ENCODE results near the gene NLRC3.
"Not testable (repeated sequence)": the region's sequence is repeated elsewhere in the genome, so short reads cannot be mapped to it uniquely, and the experiment has no call there.

NLRC3 gene

GRCh38 chr16:3532741-3533140 lies 44.5 kb downstream of the NLRC3 start:
- 94 to 96% methylated on average over 12 of the region's 12 CpGs for WGBS, 2 experiments
- H3K36me3 ChIP-seq (ENCODE audit: control insufficient read depth, insufficient read depth, low read length) = peaks cover 36% of the 10 kb centered on the region
- no peak overlapping the region for H3K27ac ChIP-seq (ENCODE audit: insufficient read depth, low read depth, low read length, poor library complexity, severe bottlenecking)
- H3K4me1 ChIP-seq (ENCODE audit: control insufficient read depth, insufficient read depth, low read length) = no peaks in the 10 kb centered on the region
- no peak overlapping the region for H3K4me3 ChIP-seq (ENCODE audit: insufficient read depth, low read depth, low read length)
- no peaks in the 10 kb centered on the region for H3K9me3 ChIP-seq (ENCODE audit: control insufficient read depth, low read length)
- H3K27me3 ChIP-seq (ENCODE audit: control insufficient read depth, insufficient read depth, low read length, poor library complexity, severe bottlenecking) = no peaks in the 10 kb centered on the region

- H3K9me3 ChIP-seq (ENCODE audit: control insufficient read depth, low read length) = no peaks in the 10 kb centered on the region
- no peaks in the 10 kb centered on the region for H3K4me1 ChIP-seq (ENCODE audit: control insufficient read depth, insufficient read depth, low read length)
- H3K4me3 ChIP-seq (ENCODE audit: insufficient read depth, low read depth, low read length) = no peak overlapping the region
- H3K27me3 ChIP-seq (ENCODE audit: control insufficient read depth, insufficient read depth, low read length, poor library complexity, severe bottlenecking) = no peaks in the 10 kb centered on the region
- H3K27ac ChIP-seq (ENCODE audit: insufficient read depth, low read depth, low read length, poor library complexity, severe bottlenecking) = no peak overlapping the region
- peaks cover 36% of the 10 kb centered on the region for H3K36me3 ChIP-seq (ENCODE audit: control insufficient read depth, insufficient read depth, low read length)
- 96% methylated on average over 12 of the region's 12 CpGs for WGBS, 2 experiments
These were observed 46.8 kb downstream of the NLRC3 start for GRCh38 chr16:3530371-3530914.

- H3K36me3 ChIP-seq (ENCODE audit: control insufficient read depth, insufficient read depth, low read length) = peaks cover 35% of the 10 kb centered on the region
- H3K27me3 ChIP-seq (ENCODE audit: control insufficient read depth, insufficient read depth, low read length, poor library complexity, severe bottlenecking) = no peaks in the 10 kb centered on the region
- H3K4me1 ChIP-seq (ENCODE audit: control insufficient read depth, insufficient read depth, low read length) = no peaks in the 10 kb centered on the region
- H3K4me3 ChIP-seq (ENCODE audit: insufficient read depth, low read depth, low read length) = no peak overlapping the region
- H3K27ac ChIP-seq (ENCODE audit: insufficient read depth, low read depth, low read length, poor library complexity, severe bottlenecking) = no peak overlapping the region
- H3K9me3 ChIP-seq (ENCODE audit: control insufficient read depth, low read length) = no peaks in the 10 kb centered on the region
These were observed 48.0 kb downstream of the NLRC3 start for GRCh38 chr16:3529175-3529574.

- Histone ChIP-seq H3K27ac (ENCODE audit: insufficient read depth, low read depth, low read length, poor library complexity, severe bottlenecking) (no peak overlapping the region), H3K4me3 (ENCODE audit: insufficient read depth, low read depth, low read length) (no peak overlapping the region), H3K27me3 (ENCODE audit: control insufficient read depth, insufficient read depth, low read length, poor library complexity, severe bottlenecking) (no peaks in the 10 kb centered on the region), H3K36me3 (ENCODE audit: control insufficient read depth, insufficient read depth, low read length) (peaks cover 42% of the 10 kb centered on the region), H3K4me1 (ENCODE audit: control insufficient read depth, insufficient read depth, low read length) (no peaks in the 10 kb centered on the region), H3K9me3 (ENCODE audit: control insufficient read depth, low read length) (no peaks in the 10 kb centered on the region)
- WGBS, 2 experiments = 94 to 100% methylated on average over 2 of the region's 2 CpGs
These were observed 48.8 kb downstream of the NLRC3 start for GRCh38 chr16:3528406-3528805.

- not testable (repeated sequence) for H3K27me3 ChIP-seq (ENCODE audit: control insufficient read depth, insufficient read depth, low read length, poor library complexity, severe bottlenecking); H3K9me3 ChIP-seq (ENCODE audit: control insufficient read depth, low read length); H3K27ac ChIP-seq (ENCODE audit: insufficient read depth, low read depth, low read length, poor library complexity, severe bottlenecking); H3K4me1 ChIP-seq (ENCODE audit: control insufficient read depth, insufficient read depth, low read length); H3K4me3 ChIP-seq (ENCODE audit: insufficient read depth, low read depth, low read length)
- H3K36me3 ChIP-seq (ENCODE audit: control insufficient read depth, insufficient read depth, low read length) = peaks cover 43% of the 10 kb centered on the region
- 81 to 87% methylated on average over 11 to 12 of the region's 12 CpGs for WGBS, 2 experiments
These were observed 49.9 kb downstream of the NLRC3 start for GRCh38 chr16:3527216-3527829.

GRCh38 chr16:3525951-3526350 lies 51.3 kb downstream of the NLRC3 start:
- WGBS, 2 experiments = 94 to 95% methylated on average over 5 of the region's 5 CpGs
- Histone ChIP-seq H3K27me3 (ENCODE audit: control insufficient read depth, insufficient read depth, low read length, poor library complexity, severe bottlenecking) (no peaks in the 10 kb centered on the region), H3K4me3 (ENCODE audit: insufficient read depth, low read depth, low read length) (no peak overlapping the region), H3K9me3 (ENCODE audit: control insufficient read depth, low read length) (no peaks in the 10 kb centered on the region), H3K27ac (ENCODE audit: insufficient read depth, low read depth, low read length, poor library complexity, severe bottlenecking) (no peak overlapping the region), H3K4me1 (ENCODE audit: control insufficient read depth, insufficient read depth, low read length) (no peaks in the 10 kb centered on the region), H3K36me3 (ENCODE audit: control insufficient read depth, insufficient read depth, low read length) (peaks cover 41% of the 10 kb centered on the region)

GRCh38 chr16:3523281-3523680 lies 53.9 kb downstream of the NLRC3 start:
- Histone ChIP-seq H3K27me3 (ENCODE audit: control insufficient read depth, insufficient read depth, low read length, poor library complexity, severe bottlenecking) (no peaks in the 10 kb centered on the region), H3K27ac (ENCODE audit: insufficient read depth, low read depth, low read length, poor library complexity, severe bottlenecking) (no peak overlapping the region), H3K4me3 (ENCODE audit: insufficient read depth, low read depth, low read length) (no peak overlapping the region), H3K9me3 (ENCODE audit: control insufficient read depth, low read length) (no peaks in the 10 kb centered on the region), H3K36me3 (ENCODE audit: control insufficient read depth, insufficient read depth, low read length) (peaks cover 33% of the 10 kb centered on the region), H3K4me1 (ENCODE audit: control insufficient read depth, insufficient read depth, low read length) (no peaks in the 10 kb centered on the region)
- WGBS, 2 experiments = 98 to 100% methylated on average over 3 of the region's 3 CpGs

- WGBS, 2 experiments = 71 to 73% methylated on average over 7 of the region's 8 CpGs
- Histone ChIP-seq H3K9me3 (ENCODE audit: control insufficient read depth, low read length) (no peaks in the 10 kb centered on the region), H3K27me3 (ENCODE audit: control insufficient read depth, insufficient read depth, low read length, poor library complexity, severe bottlenecking) (no peaks in the 10 kb centered on the region), H3K4me1 (ENCODE audit: control insufficient read depth, insufficient read depth, low read length) (no peaks in the 10 kb centered on the region), H3K4me3 (ENCODE audit: insufficient read depth, low read depth, low read length) (no peak overlapping the region), H3K27ac (ENCODE audit: insufficient read depth, low read depth, low read length, poor library complexity, severe bottlenecking) (no peak overlapping the region), H3K36me3 (ENCODE audit: control insufficient read depth, insufficient read depth, low read length) (peaks cover 25% of the 10 kb centered on the region)
These were observed 56.4 kb downstream of the NLRC3 start for GRCh38 chr16:3520841-3521240.

GRCh38 chr16:3520413-3520812 lies 56.8 kb downstream of the NLRC3 start:
- no peak overlapping the region for H3K27ac ChIP-seq (ENCODE audit: insufficient read depth, low read depth, low read length, poor library complexity, severe bottlenecking)
- no peaks in the 10 kb centered on the region for H3K27me3 ChIP-seq (ENCODE audit: control insufficient read depth, insufficient read depth, low read length, poor library complexity, severe bottlenecking)
- no peak overlapping the region for H3K4me3 ChIP-seq (ENCODE audit: insufficient read depth, low read depth, low read length)
- WGBS, 2 experiments = 92 to 97% methylated on average over 4 of the region's 4 CpGs
- no peaks in the 10 kb centered on the region for H3K4me1 ChIP-seq (ENCODE audit: control insufficient read depth, insufficient read depth, low read length)
- no peaks in the 10 kb centered on the region for H3K9me3 ChIP-seq (ENCODE audit: control insufficient read depth, low read length)
- peaks cover 26% of the 10 kb centered on the region for H3K36me3 ChIP-seq (ENCODE audit: control insufficient read depth, insufficient read depth, low read length)

- Histone ChIP-seq H3K4me1 (ENCODE audit: control insufficient read depth, insufficient read depth, low read length) (no peaks in the 10 kb centered on the region), H3K27ac (ENCODE audit: insufficient read depth, low read depth, low read length, poor library complexity, severe bottlenecking) (no peak overlapping the region), H3K9me3 (ENCODE audit: control insufficient read depth, low read length) (no peaks in the 10 kb centered on the region), H3K4me3 (ENCODE audit: insufficient read depth, low read depth, low read length) (no peak overlapping the region), H3K36me3 (ENCODE audit: control insufficient read depth, insufficient read depth, low read length) (peaks cover 26% of the 10 kb centered on the region), H3K27me3 (ENCODE audit: control insufficient read depth, insufficient read depth, low read length, poor library complexity, severe bottlenecking) (no peaks in the 10 kb centered on the region)
- WGBS, 2 experiments = 93 to 96% methylated on average over 2 of the region's 2 CpGs
These were observed 57.6 kb downstream of the NLRC3 start for GRCh38 chr16:3519581-3519980.

- Histone ChIP-seq H3K36me3 (ENCODE audit: control insufficient read depth, insufficient read depth, low read length) (peaks cover 25% of the 10 kb centered on the region), H3K27ac (ENCODE audit: insufficient read depth, low read depth, low read length, poor library complexity, severe bottlenecking) (no peak overlapping the region), H3K27me3 (ENCODE audit: control insufficient read depth, insufficient read depth, low read length, poor library complexity, severe bottlenecking) (no peaks in the 10 kb centered on the region), H3K9me3 (ENCODE audit: control insufficient read depth, low read length) (no peaks in the 10 kb centered on the region), H3K4me1 (ENCODE audit: control insufficient read depth, insufficient read depth, low read length) (no peaks in the 10 kb centered on the region), H3K4me3 (ENCODE audit: insufficient read depth, low read depth, low read length) (no peak overlapping the region)
- 95% methylated on average over 8 of the region's 8 CpGs for WGBS, 2 experiments
These were observed 58.2 kb downstream of the NLRC3 start for GRCh38 chr16:3518986-3519348.
